ENCODE results near the gene SAA4. TPM values are rescaled to one million over a fixed set of nuclear protein-coding genes. Genes with fewer than 3 reads are reported as not detected.
A peak's percentile ranks its signal among the peaks of the same experiment; 100 is the strongest.
"Not testable (repeated sequence)": the region's sequence is repeated elsewhere in the genome, so short reads cannot be mapped to it uniquely, and the experiment has no call there.

The SAA4 gene
- total RNA-seq, 1 experiment from 2014 or later: 7.2 TPM

GRCh38 chr11:18253233-18253632 is 16.6 kb upstream of the SAA4 start:
- no peak for DNase-seq

DNA sequence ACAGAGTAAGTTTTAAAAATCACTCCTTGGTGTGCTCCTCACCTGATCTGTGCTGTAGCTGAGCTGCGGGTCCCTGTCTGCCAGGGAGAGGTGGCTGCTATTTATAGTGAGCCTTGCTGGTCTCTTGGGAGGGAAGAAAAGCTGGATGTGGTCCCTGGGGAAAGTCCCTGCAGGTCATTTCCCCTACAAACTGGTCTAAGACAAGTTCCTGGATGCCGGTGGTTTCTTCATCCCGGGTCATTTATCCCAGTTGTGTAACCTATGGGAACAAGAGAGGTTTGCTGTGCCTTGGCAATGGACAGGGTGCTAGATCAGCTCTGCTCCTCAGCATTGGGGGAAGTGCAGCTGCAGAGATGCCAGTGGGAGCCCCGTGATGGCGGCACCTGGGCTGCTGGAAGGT is 12.0 kb upstream of the SAA4 start, which contains the start of gene SAA2:
Gene SAA2, minus strand, starts transcription at position 108 of the 400 bp plus-strand sequence. CDS start 657 bp downstream, outside the sequence.
- Mint-ChIP-seq H3K27me3 (ENCODE audit: unreplicated experiment) (no peaks in the 10 kb centered on the region), H3K36me3 (ENCODE audit: insufficient read depth, unreplicated experiment) (peaks cover 8% of the 10 kb centered on the region), H3K27ac (ENCODE audit: unreplicated experiment) (peak within 1 kb of the TSS; percentile 12), H3K4me3 (ENCODE audit: low read depth, unreplicated experiment) (peak within 1 kb of the TSS; percentile 28), H3K4me1 (ENCODE audit: low read depth, unreplicated experiment) (peaks cover 25% of the 10 kb centered on the region), H3K9me3 (ENCODE audit: low read depth, unreplicated experiment) (no peaks in the 10 kb centered on the region)
- peak; percentile 55 for DNase-seq
- no peak for TF ChIP-seq CTCF (IDR thresholded peaks at IDR 0.05; ENCODE audit: unreplicated experiment)
- intact Hi-C loops (cut with micrococcal nuclease; ENCODE audit: unreplicated experiment): loop anchor here (10.0 kb wide), 1 partner anchor 276 kb away; the partner anchor contains the start of gene TSG101
- CTCF ChIA-PET: no interaction called here
- BruUV-seq (replicated peaks): no TSS peak

More at GRCh38 chr11:18253233-18253632, 16.6 kb upstream of the SAA4 start:
- BruUV-seq (replicated peaks): no TSS peak
- Mint-ChIP-seq H3K27ac (ENCODE audit: unreplicated experiment) (no peak overlapping the region), H3K4me1 (ENCODE audit: low read depth, unreplicated experiment) (peaks cover 10% of the 10 kb centered on the region), H3K4me3 (ENCODE audit: low read depth, unreplicated experiment) (no peak overlapping the region), H3K27me3 (ENCODE audit: unreplicated experiment) (no peaks in the 10 kb centered on the region), H3K9me3 (ENCODE audit: low read depth, unreplicated experiment) (no peaks in the 10 kb centered on the region), H3K36me3 (ENCODE audit: insufficient read depth, unreplicated experiment) (no peaks in the 10 kb centered on the region)
- intact Hi-C loops (cut with micrococcal nuclease; ENCODE audit: unreplicated experiment): no loop called here
- CTCF ChIA-PET: interaction anchor here (1.7 kb wide), 1 partner anchor 9 kb away, joined by 5 read pairs; no protein-coding TSS in a partner anchor
- no peak for TF ChIP-seq CTCF (IDR thresholded peaks at IDR 0.05; ENCODE audit: unreplicated experiment)

- CTCF ChIA-PET; H3K27me3 Mint-ChIP-seq (ENCODE audit: unreplicated experiment); H3K9me3 Mint-ChIP-seq (ENCODE audit: low read depth, unreplicated experiment); DNase-seq; H3K36me3 Mint-ChIP-seq (ENCODE audit: insufficient read depth, unreplicated experiment): not testable (repeated sequence)
- intact Hi-C loops (cut with micrococcal nuclease; ENCODE audit: unreplicated experiment): loop anchor here (10.0 kb wide), 1 partner anchor 278 kb away; the partner anchor contains the start of gene TSG101
- H3K27ac Mint-ChIP-seq (ENCODE audit: unreplicated experiment): peak overlapping the region; percentile 77
- peaks cover 25% of the 10 kb centered on the region for H3K4me1 Mint-ChIP-seq (ENCODE audit: low read depth, unreplicated experiment)
- H3K4me3 Mint-ChIP-seq (ENCODE audit: low read depth, unreplicated experiment): peak overlapping the region; percentile 29
- BruUV-seq (replicated peaks): TSS peak; percentile 95
Observed at GRCh38 chr11:18247191-18247581, 10.6 kb upstream of the SAA4 start.

GRCh38 chr11:18246379-18247190 is 10.0 kb upstream of the SAA4 start:
- BruUV-seq (replicated peaks); H3K9me3 Mint-ChIP-seq (ENCODE audit: low read depth, unreplicated experiment); H3K27me3 Mint-ChIP-seq (ENCODE audit: unreplicated experiment); H3K36me3 Mint-ChIP-seq (ENCODE audit: insufficient read depth, unreplicated experiment); CTCF ChIA-PET: not testable (repeated sequence)
- peak overlapping the region; percentile 77 for H3K27ac Mint-ChIP-seq (ENCODE audit: unreplicated experiment)
- DNase-seq: peak; percentile 5
- intact Hi-C loops (cut with micrococcal nuclease; ENCODE audit: unreplicated experiment): loop anchor here (10.0 kb wide), 1 partner anchor 278 kb away; the partner anchor contains the start of gene TSG101
- H3K4me1 Mint-ChIP-seq (ENCODE audit: low read depth, unreplicated experiment): peaks cover 25% of the 10 kb centered on the region
- H3K4me3 Mint-ChIP-seq (ENCODE audit: low read depth, unreplicated experiment): peak overlapping the region; percentile 29

DNA sequence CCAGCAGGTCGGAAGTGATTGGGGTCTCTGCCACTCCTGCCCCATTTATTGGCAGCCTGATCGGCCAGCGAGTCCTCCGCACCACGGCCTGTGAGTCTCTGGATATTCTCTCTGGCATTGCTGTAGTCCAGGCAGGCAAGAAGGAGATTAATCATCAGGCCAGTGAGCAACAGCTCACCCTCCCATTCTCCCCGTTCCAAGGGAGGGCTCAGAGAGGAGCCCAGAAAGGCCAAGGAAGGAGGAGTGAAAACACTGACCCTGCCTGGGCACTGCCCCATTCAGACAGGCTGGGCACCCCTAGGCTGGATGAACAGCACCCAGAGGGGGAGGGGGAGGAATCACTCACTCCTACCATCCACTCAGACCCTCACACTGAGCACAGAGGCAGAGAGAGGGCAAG is 8.8 kb upstream of the SAA4 start:
- intact Hi-C loops (cut with micrococcal nuclease; ENCODE audit: unreplicated experiment): loop anchor here (10.0 kb wide), 1 partner anchor 279 kb away; the partner anchor contains the start of gene TSG101
- Mint-ChIP-seq H3K4me1 (ENCODE audit: low read depth, unreplicated experiment) (peaks cover 25% of the 10 kb centered on the region), H3K4me3 (ENCODE audit: low read depth, unreplicated experiment) (no peak overlapping the region), H3K36me3 (ENCODE audit: insufficient read depth, unreplicated experiment) (peaks cover 9% of the 10 kb centered on the region), H3K27me3 (ENCODE audit: unreplicated experiment) (no peaks in the 10 kb centered on the region), H3K9me3 (ENCODE audit: low read depth, unreplicated experiment) (no peaks in the 10 kb centered on the region), H3K27ac (ENCODE audit: unreplicated experiment) (no peak overlapping the region)
- no peak for TF ChIP-seq CTCF (IDR thresholded peaks at IDR 0.05; ENCODE audit: unreplicated experiment)
- CTCF ChIA-PET: no interaction called here
- BruUV-seq (replicated peaks): no TSS peak
- no peak for DNase-seq
